HG02852 (cell line): ENCODE data around the gene CST1.
"Not testable (repeated sequence)": the region's sequence is repeated elsewhere in the genome, so short reads cannot be mapped to it uniquely, and the experiment has no call there.

Source experiments
- ATAC-seq: cut with Tn5 transposase; IDR thresholded peaks from one replicate; pipeline ENCODE4 v1.9.1; 2021; ENCODE audit warnings: mild to moderate bottlenecking, moderate library complexity; ENCODE audit not compliant: unreplicated experiment

The CST1 gene

GRCh38 chr20:23750786-23751185 is at the start of gene CST1:
Gene CST1 (minus strand): TSS chr20:23750935. CDS start chr20:23750866, 69 bp downstream.
- ATAC-seq, result not testable (repeated sequence)

GRCh38 chr20:23799216-23799847 is 48.6 kb upstream of the CST1 start:
- ATAC-seq, result not testable (repeated sequence)

GRCh38 chr20:23795526-23795925 is 44.8 kb upstream of the CST1 start:
- ATAC-seq, result no peak

GRCh38 chr20:23794841-23795240 is 44.1 kb upstream of the CST1 start:
- ATAC-seq, result no peak

- ATAC-seq, result no peak
Measured at GRCh38 chr20:23794065-23794464, 43.3 kb upstream of the CST1 start.

- no peak for ATAC-seq
Measured at GRCh38 chr20:23783447-23783846, 32.7 kb upstream of the CST1 start.

GRCh38 chr20:23782366-23782983 is 31.7 kb upstream of the CST1 start:
- no peak for ATAC-seq

GRCh38 chr20:23778676-23779075 is 27.9 kb upstream of the CST1 start:
- not testable (repeated sequence) for ATAC-seq

- not testable (repeated sequence) for ATAC-seq
Measured at GRCh38 chr20:23777380-23777779, 26.6 kb upstream of the CST1 start.

- ATAC-seq, result no peak
Measured at GRCh38 chr20:23776067-23776771, 25.5 kb upstream of the CST1 start.

GRCh38 chr20:23774081-23774480 is 23.3 kb upstream of the CST1 start:
- ATAC-seq, result no peak

GRCh38 chr20:23773579-23773978 is 22.8 kb upstream of the CST1 start:
- ATAC-seq, result no peak

- no peak for ATAC-seq
Measured at GRCh38 chr20:23773127-23773526, 22.4 kb upstream of the CST1 start.

GRCh38 chr20:23772074-23772473 is 21.3 kb upstream of the CST1 start:
- ATAC-seq, result no peak

GRCh38 chr20:23770384-23770783 is 19.6 kb upstream of the CST1 start:
- ATAC-seq, result no peak

- ATAC-seq, result not testable (repeated sequence)
Measured at GRCh38 chr20:23768520-23768919, 17.8 kb upstream of the CST1 start.

GRCh38 chr20:23766531-23766930 is 15.8 kb upstream of the CST1 start:
- no peak for ATAC-seq

GRCh38 chr20:23765578-23765977 is 14.8 kb upstream of the CST1 start:
- no peak for ATAC-seq

- not testable (repeated sequence) for ATAC-seq
Measured at GRCh38 chr20:23764630-23765029, 13.9 kb upstream of the CST1 start.

- ATAC-seq, result no peak
Measured at GRCh38 chr20:23763345-23763744, 12.6 kb upstream of the CST1 start.

- no peak for ATAC-seq
Measured at GRCh38 chr20:23759306-23759940, 8.7 kb upstream of the CST1 start.

- not testable (repeated sequence) for ATAC-seq
Measured at GRCh38 chr20:23756792-23757191, 6.1 kb upstream of the CST1 start.
